ENCODE results near the gene TSNAXIP1.
A peak's percentile ranks its signal among the peaks of the same experiment; 100 is the strongest.

TSNAXIP1 gene

GRCh38 chr16:67800338-67800926 is 6.3 kb upstream of the TSNAXIP1 start:
- peaks cover 61% of the 10 kb centered on the region for H3K4me1 Mint-ChIP-seq
- H3K9me3 Mint-ChIP-seq: no peaks in the 10 kb centered on the region
- ATAC-seq (replicated peaks; ENCODE audit: extremely low read depth, poor library complexity, severe bottlenecking) (no peak), DNase-seq (ENCODE audit: low spot score in 2 of 2) (no peak)
- no peak overlapping the region for H3K27ac Mint-ChIP-seq (ENCODE audit: low read depth)
- H3K27me3 Mint-ChIP-seq: no peaks in the 10 kb centered on the region
- H3K4me3 Mint-ChIP-seq: no peak overlapping the region
- H3K36me3 Mint-ChIP-seq (ENCODE audit: insufficient read depth): peaks cover 25% of the 10 kb centered on the region

- Mint-ChIP-seq H3K9me3 (no peaks in the 10 kb centered on the region), H3K27ac (ENCODE audit: low read depth) (no peak overlapping the region), H3K36me3 (ENCODE audit: insufficient read depth) (peaks cover 29% of the 10 kb centered on the region), H3K4me3 (peak overlapping the region; percentile 34), H3K4me1 (peaks cover 64% of the 10 kb centered on the region), H3K27me3 (no peaks in the 10 kb centered on the region)
- no peak for DNase-seq (ENCODE audit: low spot score in 2 of 2)
- ATAC-seq (replicated peaks; ENCODE audit: extremely low read depth, poor library complexity, severe bottlenecking): no peak
Measured at GRCh38 chr16:67801241-67801640, 5.4 kb upstream of the TSNAXIP1 start.

GRCh38 chr16:67801883-67802282 is 4.8 kb upstream of the TSNAXIP1 start:
- peaks cover 59% of the 10 kb centered on the region for H3K4me1 Mint-ChIP-seq
- H3K4me3 Mint-ChIP-seq: peak overlapping the region; percentile 34
- no peaks in the 10 kb centered on the region for H3K27me3 Mint-ChIP-seq
- H3K27ac Mint-ChIP-seq (ENCODE audit: low read depth): no peak overlapping the region
- peaks cover 26% of the 10 kb centered on the region for H3K36me3 Mint-ChIP-seq (ENCODE audit: insufficient read depth)
- H3K9me3 Mint-ChIP-seq: no peaks in the 10 kb centered on the region
- ATAC-seq (replicated peaks; ENCODE audit: extremely low read depth, poor library complexity, severe bottlenecking) (no peak), DNase-seq (ENCODE audit: low spot score in 2 of 2) (no peak)

- Mint-ChIP-seq H3K9me3 (no peaks in the 10 kb centered on the region), H3K4me1 (peaks cover 49% of the 10 kb centered on the region), H3K4me3 (peak overlapping the region; percentile 25), H3K27ac (ENCODE audit: low read depth) (no peak overlapping the region), H3K36me3 (ENCODE audit: insufficient read depth) (peaks cover 18% of the 10 kb centered on the region), H3K27me3 (no peaks in the 10 kb centered on the region)
- ATAC-seq (replicated peaks; ENCODE audit: extremely low read depth, poor library complexity, severe bottlenecking) (no peak), DNase-seq (ENCODE audit: low spot score in 2 of 2) (no peak)
Measured at GRCh38 chr16:67803894-67804293, 2.8 kb upstream of the TSNAXIP1 start.

- H3K27me3 Mint-ChIP-seq: no peaks in the 10 kb centered on the region
- H3K36me3 Mint-ChIP-seq (ENCODE audit: insufficient read depth): peaks cover 18% of the 10 kb centered on the region
- peak overlapping the region; percentile 88 for H3K27ac Mint-ChIP-seq (ENCODE audit: low read depth)
- DNase-seq (ENCODE audit: low spot score in 2 of 2) (no peak), ATAC-seq (replicated peaks; ENCODE audit: extremely low read depth, poor library complexity, severe bottlenecking) (no peak)
- H3K9me3 Mint-ChIP-seq: no peaks in the 10 kb centered on the region
- peaks cover 40% of the 10 kb centered on the region for H3K4me1 Mint-ChIP-seq
- peak overlapping the region; percentile 78 for H3K4me3 Mint-ChIP-seq
Measured at GRCh38 chr16:67804853-67805542, 1.7 kb upstream of the TSNAXIP1 start.

GRCh38 chr16:67805718-67806427 is 816 bp upstream of the TSNAXIP1 start:
- DNase-seq (ENCODE audit: low spot score in 2 of 2) (no peak), ATAC-seq (replicated peaks; ENCODE audit: extremely low read depth, poor library complexity, severe bottlenecking) (no peak)
- Mint-ChIP-seq H3K27ac (ENCODE audit: low read depth) (peak overlapping the region; percentile 88), H3K4me1 (peaks cover 31% of the 10 kb centered on the region), H3K4me3 (peak overlapping the region; percentile 78), H3K36me3 (ENCODE audit: insufficient read depth) (peaks cover 13% of the 10 kb centered on the region), H3K27me3 (no peaks in the 10 kb centered on the region), H3K9me3 (no peaks in the 10 kb centered on the region)

- peaks cover 18% of the 10 kb centered on the region for H3K4me1 Mint-ChIP-seq
- H3K27me3 Mint-ChIP-seq: no peaks in the 10 kb centered on the region
- DNase-seq (ENCODE audit: low spot score in 2 of 2): no peak
- ATAC-seq (replicated peaks; ENCODE audit: extremely low read depth, poor library complexity, severe bottlenecking): no peak
- H3K36me3 Mint-ChIP-seq (ENCODE audit: insufficient read depth): peaks cover 11% of the 10 kb centered on the region
- peak overlapping the region; percentile 88 for H3K27ac Mint-ChIP-seq (ENCODE audit: low read depth)
- H3K4me3 Mint-ChIP-seq: peak overlapping the region; percentile 78
- H3K9me3 Mint-ChIP-seq: no peaks in the 10 kb centered on the region
Measured at GRCh38 chr16:67807148-67807682, 526 bp downstream of the TSNAXIP1 start.

GRCh38 chr16:67811899-67812298 is 5.2 kb downstream of the TSNAXIP1 start:
- no peak overlapping the region for H3K4me3 Mint-ChIP-seq
- ATAC-seq (replicated peaks; ENCODE audit: extremely low read depth, poor library complexity, severe bottlenecking): no peak
- H3K27me3 Mint-ChIP-seq: no peaks in the 10 kb centered on the region
- H3K4me1 Mint-ChIP-seq: peaks cover 3% of the 10 kb centered on the region
- DNase-seq (ENCODE audit: low spot score in 2 of 2): no peak
- H3K36me3 Mint-ChIP-seq (ENCODE audit: insufficient read depth): no peaks in the 10 kb centered on the region
- no peaks in the 10 kb centered on the region for H3K9me3 Mint-ChIP-seq
- no peak overlapping the region for H3K27ac Mint-ChIP-seq (ENCODE audit: low read depth)

- DNase-seq (ENCODE audit: low spot score in 2 of 2) (no peak), ATAC-seq (replicated peaks; ENCODE audit: extremely low read depth, poor library complexity, severe bottlenecking) (no peak)
- Mint-ChIP-seq H3K27ac (ENCODE audit: low read depth) (no peak overlapping the region), H3K4me1 (no peaks in the 10 kb centered on the region), H3K9me3 (no peaks in the 10 kb centered on the region), H3K27me3 (no peaks in the 10 kb centered on the region), H3K4me3 (no peak overlapping the region), H3K36me3 (ENCODE audit: insufficient read depth) (no peaks in the 10 kb centered on the region)
Measured at GRCh38 chr16:67814567-67814966, 7.9 kb downstream of the TSNAXIP1 start.

- DNase-seq (ENCODE audit: low spot score in 2 of 2) (no peak), ATAC-seq (replicated peaks; ENCODE audit: extremely low read depth, poor library complexity, severe bottlenecking) (no peak)
- Mint-ChIP-seq H3K36me3 (ENCODE audit: insufficient read depth) (no peaks in the 10 kb centered on the region), H3K27ac (ENCODE audit: low read depth) (no peak overlapping the region), H3K4me3 (no peak overlapping the region), H3K4me1 (no peaks in the 10 kb centered on the region), H3K9me3 (no peaks in the 10 kb centered on the region), H3K27me3 (no peaks in the 10 kb centered on the region)
Measured at GRCh38 chr16:67820608-67821259, 14.0 kb downstream of the TSNAXIP1 start.

- no peaks in the 10 kb centered on the region for H3K27me3 Mint-ChIP-seq
- no peaks in the 10 kb centered on the region for H3K36me3 Mint-ChIP-seq (ENCODE audit: insufficient read depth)
- DNase-seq (ENCODE audit: low spot score in 2 of 2) (no peak), ATAC-seq (replicated peaks; ENCODE audit: extremely low read depth, poor library complexity, severe bottlenecking) (no peak)
- no peak overlapping the region for H3K4me3 Mint-ChIP-seq
- H3K4me1 Mint-ChIP-seq: no peaks in the 10 kb centered on the region
- H3K27ac Mint-ChIP-seq (ENCODE audit: low read depth): no peak overlapping the region
- H3K9me3 Mint-ChIP-seq: no peaks in the 10 kb centered on the region
Measured at GRCh38 chr16:67822511-67822910, 15.8 kb downstream of the TSNAXIP1 start.

GRCh38 chr16:67825119-67825518 is 18.4 kb downstream of the TSNAXIP1 start:
- no peak overlapping the region for H3K4me3 Mint-ChIP-seq
- H3K27ac Mint-ChIP-seq (ENCODE audit: low read depth): no peak overlapping the region
- H3K36me3 Mint-ChIP-seq (ENCODE audit: insufficient read depth): peaks cover 1% of the 10 kb centered on the region
- ATAC-seq (replicated peaks; ENCODE audit: extremely low read depth, poor library complexity, severe bottlenecking): no peak
- no peaks in the 10 kb centered on the region for H3K27me3 Mint-ChIP-seq
- DNase-seq (ENCODE audit: low spot score in 2 of 2): no peak
- H3K9me3 Mint-ChIP-seq: no peaks in the 10 kb centered on the region
- no peaks in the 10 kb centered on the region for H3K4me1 Mint-ChIP-seq
